ENCODE data around the gene ALG2.

GRCh38 chr9:99213197-99213596, 8.5 kb downstream of the ALG2 start:
- TF ChIP-seq JUND (IDR thresholded peaks at IDR 0.05) (no peak), FOXA2 (IDR thresholded peaks at IDR 0.05) (no peak), YY1 (IDR thresholded peaks at IDR 0.05) (no peak), RXRA (IDR thresholded peaks at IDR 0.05) (no peak), RAD21 (IDR thresholded peaks at IDR 0.05) (no peak), TAF1 (conservative IDR thresholded peaks at IDR 0.05) (no peak), GABPA (IDR thresholded peaks at IDR 0.05 in 1 of 2, conservative IDR thresholded peaks at IDR 0.05 in 1 of 2) (no peak), SP1 (IDR thresholded peaks at IDR 0.05) (no peak), ZBTB33 (IDR thresholded peaks at IDR 0.05) (no peak), FOXA1 (IDR thresholded peaks at IDR 0.05) (no peak), ATF3 (IDR thresholded peaks at IDR 0.05) (no peak)
- TF ChIP-seq, protein P1, sequence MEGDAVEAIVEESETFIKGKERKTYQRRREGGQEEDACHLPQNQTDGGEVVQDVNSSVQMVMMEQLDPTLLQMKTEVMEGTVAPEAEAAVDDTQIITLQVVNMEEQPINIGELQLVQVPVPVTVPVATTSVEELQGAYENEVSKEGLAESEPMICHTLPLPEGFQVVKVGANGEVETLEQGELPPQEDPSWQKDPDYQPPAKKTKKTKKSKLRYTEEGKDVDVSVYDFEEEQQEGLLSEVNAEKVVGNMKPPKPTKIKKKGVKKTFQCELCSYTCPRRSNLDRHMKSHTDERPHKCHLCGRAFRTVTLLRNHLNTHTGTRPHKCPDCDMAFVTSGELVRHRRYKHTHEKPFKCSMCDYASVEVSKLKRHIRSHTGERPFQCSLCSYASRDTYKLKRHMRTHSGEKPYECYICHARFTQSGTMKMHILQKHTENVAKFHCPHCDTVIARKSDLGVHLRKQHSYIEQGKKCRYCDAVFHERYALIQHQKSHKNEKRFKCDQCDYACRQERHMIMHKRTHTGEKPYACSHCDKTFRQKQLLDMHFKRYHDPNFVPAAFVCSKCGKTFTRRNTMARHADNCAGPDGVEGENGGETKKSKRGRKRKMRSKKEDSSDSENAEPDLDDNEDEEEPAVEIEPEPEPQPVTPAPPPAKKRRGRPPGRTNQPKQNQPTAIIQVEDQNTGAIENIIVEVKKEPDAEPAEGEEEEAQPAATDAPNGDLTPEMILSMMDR (IDR thresholded peaks at IDR 0.05; ENCODE audit: low read depth, low read length, missing input control), result no peak
- TF ChIP-seq, protein P2, sequence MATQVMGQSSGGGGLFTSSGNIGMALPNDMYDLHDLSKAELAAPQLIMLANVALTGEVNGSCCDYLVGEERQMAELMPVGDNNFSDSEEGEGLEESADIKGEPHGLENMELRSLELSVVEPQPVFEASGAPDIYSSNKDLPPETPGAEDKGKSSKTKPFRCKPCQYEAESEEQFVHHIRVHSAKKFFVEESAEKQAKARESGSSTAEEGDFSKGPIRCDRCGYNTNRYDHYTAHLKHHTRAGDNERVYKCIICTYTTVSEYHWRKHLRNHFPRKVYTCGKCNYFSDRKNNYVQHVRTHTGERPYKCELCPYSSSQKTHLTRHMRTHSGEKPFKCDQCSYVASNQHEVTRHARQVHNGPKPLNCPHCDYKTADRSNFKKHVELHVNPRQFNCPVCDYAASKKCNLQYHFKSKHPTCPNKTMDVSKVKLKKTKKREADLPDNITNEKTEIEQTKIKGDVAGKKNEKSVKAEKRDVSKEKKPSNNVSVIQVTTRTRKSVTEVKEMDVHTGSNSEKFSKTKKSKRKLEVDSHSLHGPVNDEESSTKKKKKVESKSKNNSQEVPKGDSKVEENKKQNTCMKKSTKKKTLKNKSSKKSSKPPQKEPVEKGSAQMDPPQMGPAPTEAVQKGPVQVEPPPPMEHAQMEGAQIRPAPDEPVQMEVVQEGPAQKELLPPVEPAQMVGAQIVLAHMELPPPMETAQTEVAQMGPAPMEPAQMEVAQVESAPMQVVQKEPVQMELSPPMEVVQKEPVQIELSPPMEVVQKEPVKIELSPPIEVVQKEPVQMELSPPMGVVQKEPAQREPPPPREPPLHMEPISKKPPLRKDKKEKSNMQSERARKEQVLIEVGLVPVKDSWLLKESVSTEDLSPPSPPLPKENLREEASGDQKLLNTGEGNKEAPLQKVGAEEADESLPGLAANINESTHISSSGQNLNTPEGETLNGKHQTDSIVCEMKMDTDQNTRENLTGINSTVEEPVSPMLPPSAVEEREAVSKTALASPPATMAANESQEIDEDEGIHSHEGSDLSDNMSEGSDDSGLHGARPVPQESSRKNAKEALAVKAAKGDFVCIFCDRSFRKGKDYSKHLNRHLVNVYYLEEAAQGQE (IDR thresholded peaks at IDR 0.05), result no peak
- TF ChIP-seq, protein P3, sequence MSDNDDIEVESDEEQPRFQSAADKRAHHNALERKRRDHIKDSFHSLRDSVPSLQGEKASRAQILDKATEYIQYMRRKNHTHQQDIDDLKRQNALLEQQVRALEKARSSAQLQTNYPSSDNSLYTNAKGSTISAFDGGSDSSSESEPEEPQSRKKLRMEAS (IDR thresholded peaks at IDR 0.05), result no peak

All from liver (tissue), 3 donors.